Body of pancreas (tissue), 4 donors: ENCODE results near the gene ADGRA1. TPM values are rescaled to one million over a fixed set of nuclear protein-coding genes. Genes with fewer than 3 reads are reported as not detected.

Source experiments
- ATAC-seq: fragments of 150-250 bp; one replicate; pipeline ENCODE4 v1.9.1; 2016
- DNase-seq, 4 donors: peaks; one replicate each; pipeline ENCODE4 v3.0.0-alpha.2; 2019
- H3K27ac ChIP-seq, 4 donors: fragments of 200-600 bp; sonication (generic); 1 replicate in 3 of 4; 2 replicates in 1 of 4; pipeline versions ENCODE4 v1.5.1 to v1.6.1; 2016 to 2019; ENCODE audit warnings: mild to moderate bottlenecking in 1 of 4, mixed read lengths in 1 of 4, moderate library complexity in 1 of 4
- H3K27me3 ChIP-seq, 2 donors: fragments of 200-600 bp; sonication (generic); one replicate each; pipeline ENCODE4 v1.6.0; 2016; ENCODE audit warnings: mild to moderate bottlenecking in 1 of 2
- H3K36me3 ChIP-seq, 2 donors: fragments of 200-600 bp; sonication (generic); replicated peaks in 1 of 2; 2 replicates each; pipeline ENCODE4 v1.5.1; 2016; ENCODE audit warnings: low read depth in 2 of 2; ENCODE audit not compliant: insufficient read depth in 1 of 2
- H3K4me1 ChIP-seq: fragments of 200-600 bp; sonication (generic); one replicate; pipeline ENCODE4 v1.6.0; 2016
- H3K4me3 ChIP-seq, 2 donors: fragments of 200-600 bp; sonication (generic); 1 replicate in 1 of 2; 2 replicates in 1 of 2; pipeline ENCODE4 v1.5.1; 2016 to 2019
- H3K9me3 ChIP-seq, 3 donors: fragments of 200-600 bp; sonication (generic); 1 replicate in 2 of 3; 2 replicates in 1 of 3; pipeline ENCODE4 v1.5.1; 2016
- CTCF ChIP-seq, 7 experiments: fragments of 450-650 bp in 4 of 7; fragments of 200-600 bp in 3 of 7; sonication (generic) in 3 of 7; IDR thresholded peaks; one replicate each; pipeline ENCODE4 v1.5.1; 2016 to 2019; ENCODE audit warnings: antibody characterized with exemption in 7 of 7
- POLR2A ChIP-seq, 3 donors: fragments of 450-650 bp; IDR thresholded peaks; one replicate each; pipeline ENCODE4 v1.6.1; 2016; ENCODE audit warnings: antibody characterized with exemption in 3 of 3, mild to moderate bottlenecking in 2 of 3
- WGBS, 2 donors: methylation state at CpG; one replicate each; pipeline ENCODE4 v1.1.5; 2017; 5-methylcytosine and 5-hydroxymethylcytosine counted together
- intact Hi-C: fragments of 100-400 bp; cut with DNase I; formaldehyde crosslinking; loops from one replicate; pipeline ENCODE4 v1.15.1; 2023
- total RNA-seq, 2 donors: library from RNA; depleted of rRNA; stranded (reverse); fragments of >200 nt; gene quantifications; one replicate each; pipeline ENCODE4 v1.1.0, GENCODE V29; 2016

The ADGRA1 gene
- total RNA-seq, 2 donors from 2014 or later: under 0.01 TPM; not detected in 1

GRCh38 chr10:133178357-133179127 lies 90.8 kb downstream of the ADGRA1 start:
- WGBS, 2 donors: 73 to 76% methylated on average over 29 of the region's 29 CpGs
- no peak for ATAC-seq

GRCh38 chr10:133179128-133179520 lies 91.4 kb downstream of the ADGRA1 start:
- H3K27ac ChIP-seq: no peak overlapping the region
- no peak for ATAC-seq

More at GRCh38 chr10:133178357-133179127, 90.8 kb downstream of the ADGRA1 start:
- DNase-seq: no peak
- intact Hi-C loops: no loop called here
- no peak overlapping the region for H3K4me3 ChIP-seq
- no peak overlapping the region for H3K27ac ChIP-seq
- no peaks in the 10 kb centered on the region for H3K4me1 ChIP-seq
- H3K36me3 ChIP-seq: no peaks in the 10 kb centered on the region
- no peak for TF ChIP-seq POLR2A (IDR thresholded peaks at IDR 0.05)
- no peak for TF ChIP-seq CTCF (IDR thresholded peaks at IDR 0.05)
- H3K27me3 ChIP-seq: no peaks in the 10 kb centered on the region
- no peaks in the 10 kb centered on the region for H3K9me3 ChIP-seq

GRCh38 chr10:133179651-133180050 lies 91.9 kb downstream of the ADGRA1 start:
- no peak overlapping the region for H3K27ac ChIP-seq
- H3K36me3 ChIP-seq: no peaks in the 10 kb centered on the region
- DNase-seq (peak in 2 of 4 donors; percentile 1 to 4), ATAC-seq (no peak)
- intact Hi-C loops: no loop called here
- TF ChIP-seq CTCF (IDR thresholded peaks at IDR 0.05) (no peak), POLR2A (IDR thresholded peaks at IDR 0.05) (no peak)
- H3K27me3 ChIP-seq: no peaks in the 10 kb centered on the region
- H3K9me3 ChIP-seq: no peaks in the 10 kb centered on the region
- H3K4me1 ChIP-seq: no peaks in the 10 kb centered on the region
- 63 to 65% methylated on average over 11 to 26 of the region's 26 CpGs for WGBS, 2 donors
- H3K4me3 ChIP-seq: no peak overlapping the region

More at GRCh38 chr10:133179128-133179520, 91.4 kb downstream of the ADGRA1 start:
- Histone ChIP-seq H3K9me3 (no peaks in the 10 kb centered on the region), H3K4me3 (no peak overlapping the region), H3K4me1 (no peaks in the 10 kb centered on the region), H3K36me3 (no peaks in the 10 kb centered on the region), H3K27me3 (no peaks in the 10 kb centered on the region)
- 60 to 74% methylated on average over 4 to 9 of the region's 11 CpGs for WGBS, 2 donors
- intact Hi-C loops: no loop called here
- TF ChIP-seq POLR2A (IDR thresholded peaks at IDR 0.05) (no peak), CTCF (IDR thresholded peaks at IDR 0.05) (no peak)
- DNase-seq: peak in 1 of 4 donors; percentile 5

- DNase-seq: peak in 1 of 4 donors; percentile 1
- no peaks in the 10 kb centered on the region for H3K36me3 ChIP-seq
Observed at GRCh38 chr10:133180192-133180964, 92.7 kb downstream of the ADGRA1 start.

More at GRCh38 chr10:133180192-133180964, 92.7 kb downstream of the ADGRA1 start:
- TF ChIP-seq POLR2A (IDR thresholded peaks at IDR 0.05): no peak
- TF ChIP-seq CTCF (IDR thresholded peaks at IDR 0.05): no peak
- intact Hi-C loops: no loop called here
- Histone ChIP-seq H3K4me3 (no peak overlapping the region), H3K27me3 (no peaks in the 10 kb centered on the region), H3K9me3 (no peaks in the 10 kb centered on the region), H3K27ac (no peak overlapping the region), H3K4me1 (no peaks in the 10 kb centered on the region)
- 67 to 72% methylated on average over 27 to 33 of the region's 33 CpGs for WGBS, 2 donors
- no peak for ATAC-seq
